ENCODE measurements around the gene TNFRSF12A.

DNA sequence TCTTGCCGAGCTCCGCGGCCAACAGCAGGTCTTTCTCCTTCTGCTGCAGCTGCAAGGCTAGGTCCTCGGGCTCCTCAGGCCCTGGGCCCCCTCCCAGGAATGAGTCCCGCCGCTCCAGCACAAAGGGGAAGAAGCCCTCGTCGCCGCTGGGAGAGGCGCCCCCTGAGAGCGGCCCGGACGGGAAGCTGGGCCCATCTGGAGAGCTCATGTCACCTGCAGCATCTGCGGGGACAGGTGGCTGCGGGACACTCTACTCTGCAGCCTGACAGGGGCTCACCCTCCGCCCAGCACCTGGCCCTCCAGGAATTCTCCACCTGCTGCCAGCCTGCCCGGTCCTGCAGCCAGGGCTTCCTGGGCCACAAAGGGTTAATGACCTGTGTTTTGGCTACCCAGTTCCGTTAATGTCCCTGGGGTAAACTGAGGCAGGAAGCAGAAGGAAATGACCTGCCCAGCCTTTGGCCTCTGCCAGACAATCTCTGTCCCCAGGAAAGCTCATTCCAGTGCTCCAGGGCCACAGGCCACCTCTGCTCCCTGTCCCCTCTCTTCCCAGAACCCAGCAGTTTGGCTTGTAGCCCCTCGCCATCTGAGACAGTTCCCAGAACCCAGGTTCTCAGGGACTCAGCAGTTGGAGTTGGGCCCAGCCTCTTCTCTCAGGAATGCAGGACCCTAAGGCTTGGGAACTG lies 15.3 kb downstream of the TNFRSF12A start:
- TF ChIP-seq, protein P1, sequence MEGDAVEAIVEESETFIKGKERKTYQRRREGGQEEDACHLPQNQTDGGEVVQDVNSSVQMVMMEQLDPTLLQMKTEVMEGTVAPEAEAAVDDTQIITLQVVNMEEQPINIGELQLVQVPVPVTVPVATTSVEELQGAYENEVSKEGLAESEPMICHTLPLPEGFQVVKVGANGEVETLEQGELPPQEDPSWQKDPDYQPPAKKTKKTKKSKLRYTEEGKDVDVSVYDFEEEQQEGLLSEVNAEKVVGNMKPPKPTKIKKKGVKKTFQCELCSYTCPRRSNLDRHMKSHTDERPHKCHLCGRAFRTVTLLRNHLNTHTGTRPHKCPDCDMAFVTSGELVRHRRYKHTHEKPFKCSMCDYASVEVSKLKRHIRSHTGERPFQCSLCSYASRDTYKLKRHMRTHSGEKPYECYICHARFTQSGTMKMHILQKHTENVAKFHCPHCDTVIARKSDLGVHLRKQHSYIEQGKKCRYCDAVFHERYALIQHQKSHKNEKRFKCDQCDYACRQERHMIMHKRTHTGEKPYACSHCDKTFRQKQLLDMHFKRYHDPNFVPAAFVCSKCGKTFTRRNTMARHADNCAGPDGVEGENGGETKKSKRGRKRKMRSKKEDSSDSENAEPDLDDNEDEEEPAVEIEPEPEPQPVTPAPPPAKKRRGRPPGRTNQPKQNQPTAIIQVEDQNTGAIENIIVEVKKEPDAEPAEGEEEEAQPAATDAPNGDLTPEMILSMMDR (IDR thresholded peaks at IDR 0.05; ENCODE audit: control extremely low read depth in 1 of 3, insufficient read depth in 1 of 3, low read depth in 1 of 3, low read length in 3 of 3), result no peak
- TF ChIP-seq BACH1 (IDR thresholded peaks at IDR 0.05; ENCODE audit: low read length), result no peak
- no peak for TF ChIP-seq SUZ12 (IDR thresholded peaks at IDR 0.05; ENCODE audit: low read length)
- no peak for TF ChIP-seq YY1 (IDR thresholded peaks at IDR 0.05; ENCODE audit: low read depth, low read length)
- no peak for TF ChIP-seq CHD1 (IDR thresholded peaks at IDR 0.05; ENCODE audit: low read depth, low read length)
- TF ChIP-seq ZNF274 (IDR thresholded peaks at IDR 0.05; ENCODE audit: borderline replicate concordance, extremely low read depth, low read length), result no peak
- no peak for TF ChIP-seq KDM1A (IDR thresholded peaks at IDR 0.05; ENCODE audit: borderline replicate concordance, low read length)
- TF ChIP-seq EZH2 (IDR thresholded peaks at IDR 0.05; ENCODE audit: low read depth, low read length, severe bottlenecking), result no peak
- no peak for TF ChIP-seq MAFK (IDR thresholded peaks at IDR 0.05; ENCODE audit: low read depth, low read length)
- TF ChIP-seq TAF1 (IDR thresholded peaks at IDR 0.05; ENCODE audit: low read depth, low read length), result no peak
- no peak for TF ChIP-seq BCL11A (IDR thresholded peaks at IDR 0.05; ENCODE audit: low read depth in 2 of 2, low read length in 2 of 2)
